SU-DHL-6 (cell line): ENCODE data around the gene KIF2A.

Experiments used
- CTCF ChIP-seq: fragments of 200-600 bp; sonication (generic); IDR thresholded peaks from one replicate; pipeline ENCODE4 v1.5.1; 2017; ENCODE audit warnings: antibody characterized with exemption, mild to moderate bottlenecking, low read length, moderate library complexity; ENCODE audit not compliant: insufficient read depth, poor library complexity, severe bottlenecking
- EZH2phosphoT487 ChIP-seq: fragments of 200-600 bp; sonication (generic), shearing (Covaris generic); conservative IDR thresholded peaks from 2 replicates; pipeline ENCODE4 v1.6.1; 2018; ENCODE audit warnings: mild to moderate bottlenecking, antibody characterized with exemption, low read length, moderate library complexity, mixed read lengths

- no peak for TF ChIP-seq CTCF
- TF ChIP-seq EZH2phosphoT487, result no peak
Observed at GRCh38 chr5:62268792-62269191, 37.2 kb upstream of the KIF2A start.
